Inferior parietal cortex (tissue), 1 donor: ENCODE results near the gene ZSCAN31.

Experiments
- DNase-seq: peaks from one replicate; pipeline ENCODE4 v3.0.0-alpha.2; 2016; ENCODE audit errors: extremely low spot score

Gene ZSCAN31

GRCh38 chr6:28353356-28353755 is 17.4 kb upstream of the ZSCAN31 start:
- peak; percentile 20 for DNase-seq

- no peak for DNase-seq
Observed at GRCh38 chr6:28351493-28351925, 15.6 kb upstream of the ZSCAN31 start.

- DNase-seq = no peak
Observed at GRCh38 chr6:28351087-28351486, 15.1 kb upstream of the ZSCAN31 start.

- DNase-seq = peak; percentile 90
Observed at GRCh38 chr6:28349892-28350737, 14.2 kb upstream of the ZSCAN31 start, which contains the start of gene ZKSCAN3. ZKSCAN3 (plus strand) TSS chr6:28349947; CDS start chr6:28359587, 9,640 bp downstream.

- no peak for DNase-seq
Observed at GRCh38 chr6:28349344-28349891, 13.5 kb upstream of the ZSCAN31 start.

- DNase-seq = no peak
Observed at GRCh38 chr6:28347119-28347518, 11.2 kb upstream of the ZSCAN31 start.

GRCh38 chr6:28345201-28345600 is 9.3 kb upstream of the ZSCAN31 start:
- no peak for DNase-seq

GRCh38 chr6:28343898-28344677 is 8.1 kb upstream of the ZSCAN31 start:
- DNase-seq = no peak

GRCh38 chr6:28340310-28341095 is 4.6 kb upstream of the ZSCAN31 start:
- no peak for DNase-seq

- no peak for DNase-seq
Observed at GRCh38 chr6:28337121-28337520, 1.2 kb upstream of the ZSCAN31 start.

GRCh38 chr6:28336284-28337120 is 554 bp upstream of the ZSCAN31 start:
- peak; percentile 71 for DNase-seq

- DNase-seq = no peak
Observed at GRCh38 chr6:28335040-28335563, 846 bp downstream of the ZSCAN31 start.

- DNase-seq = no peak
Observed at GRCh38 chr6:28334286-28335039, 1.5 kb downstream of the ZSCAN31 start.

GRCh38 chr6:28333599-28334018 is 2.3 kb downstream of the ZSCAN31 start:
- no peak for DNase-seq

GRCh38 chr6:28333047-28333446 is 2.9 kb downstream of the ZSCAN31 start:
- DNase-seq = no peak

- no peak for DNase-seq
Observed at GRCh38 chr6:28330041-28330440, 5.9 kb downstream of the ZSCAN31 start.

GRCh38 chr6:28326371-28326948 is 9.5 kb downstream of the ZSCAN31 start:
- DNase-seq = no peak

- no peak for DNase-seq
Observed at GRCh38 chr6:28323813-28324424, 12.0 kb downstream of the ZSCAN31 start.

- DNase-seq = no peak
Observed at GRCh38 chr6:28322661-28323060, 13.3 kb downstream of the ZSCAN31 start.
